OCI-LY1 (cell line): Measurements from ENCODE around the gene USP46.

ENCODE experiments used
- H2AFZ ChIP-seq: fragments of 200-600 bp; sonication (generic), shearing (Covaris generic); 2 replicates; pipeline ENCODE4 v1.6.0; 2014; ENCODE audit warnings: antibody characterized with exemption, mild to moderate bottlenecking, low read length
- H3F3A ChIP-seq: fragments of 200-600 bp; sonication (generic), shearing (Covaris generic); 2 replicates; pipeline ENCODE4 v1.6.0; 2014; ENCODE audit warnings: mild to moderate bottlenecking, antibody characterized with exemption, low read length, moderate library complexity; ENCODE audit not compliant: insufficient read depth
- H3K27ac ChIP-seq: fragments of 200-600 bp; sonication (generic); 2 replicates; pipeline ENCODE4 v1.5.1; 2014; ENCODE audit warnings: low read length, mixed run types, mild to moderate bottlenecking, low read depth; ENCODE audit not compliant: poor library complexity, severe bottlenecking
- H3K27me3 ChIP-seq: fragments of 200-600 bp; sonication (generic); 2 replicates; pipeline ENCODE4 v1.6.0; 2014; ENCODE audit warnings: antibody characterized with exemption, mild to moderate bottlenecking, low read length, moderate library complexity; ENCODE audit not compliant: insufficient read depth
- H3K36me3 ChIP-seq: fragments of 200-600 bp; sonication (generic); 2 replicates; pipeline ENCODE4 v1.6.1; 2014; ENCODE audit warnings: mild to moderate bottlenecking, antibody characterized with exemption, low read length, moderate library complexity, mixed read lengths; ENCODE audit not compliant: insufficient read depth
- H3K4me1 ChIP-seq: fragments of 200-600 bp; sonication (generic); 2 replicates; pipeline ENCODE4 v1.5.1; 2014; ENCODE audit warnings: mild to moderate bottlenecking, low read length, moderate library complexity; ENCODE audit not compliant: insufficient read depth, severe bottlenecking
- H3K4me2 ChIP-seq: fragments of 200-600 bp; sonication (generic), shearing (Covaris generic); 2 replicates; pipeline ENCODE4 v1.6.1; 2014; ENCODE audit warnings: low read length
- H3K4me3 ChIP-seq: fragments of 200-600 bp; sonication (generic); 2 replicates; pipeline ENCODE4 v1.5.1; 2014; ENCODE audit warnings: low read length, low read depth, mild to moderate bottlenecking, mixed read lengths; ENCODE audit not compliant: poor library complexity, severe bottlenecking
- H3K79me2 ChIP-seq: fragments of 200-600 bp; shearing (Covaris generic); 2 replicates; pipeline ENCODE4 v1.6.1; 2016; ENCODE audit warnings: mixed run types, low read length, mixed read lengths; ENCODE audit not compliant: insufficient read depth
- H3K9ac ChIP-seq: fragments of 200-600 bp; sonication (generic), shearing (Covaris generic); 2 replicates; pipeline ENCODE4 v1.6.1; 2014; ENCODE audit warnings: mild to moderate bottlenecking, low read length, mixed read lengths
- H3K9me2 ChIP-seq: fragments of 200-600 bp; sonication (generic), shearing (Covaris generic); 2 replicates; pipeline ENCODE4 v1.6.1; 2014; ENCODE audit warnings: low read depth, mild to moderate bottlenecking, low read length, mixed read lengths
- H3K9me3 ChIP-seq: fragments of 200-600 bp; shearing (Covaris generic); 2 replicates; pipeline ENCODE4 v1.6.1; 2014; ENCODE audit warnings: low read length, mixed read lengths
- H4K20me1 ChIP-seq: fragments of 200-600 bp; sonication (generic), shearing (Covaris generic); 2 replicates; pipeline ENCODE4 v1.6.0; 2016; ENCODE audit warnings: mild to moderate bottlenecking, low read length; ENCODE audit not compliant: insufficient read depth
- EZH2 ChIP-seq: fragments of 200-600 bp; sonication (generic), shearing (Covaris generic); IDR thresholded peaks from 2 replicates; pipeline ENCODE4 v1.8.0; 2017; ENCODE audit warnings: borderline replicate concordance, mixed run types, mild to moderate bottlenecking, antibody characterized with exemption, low read length, moderate library complexity, mixed read lengths
- TF ChIP-seq, protein P1 (sequence below): fragments of 200-600 bp; sonication (generic), shearing (Covaris generic); IDR thresholded peaks from 2 replicates; pipeline ENCODE4 v1.5.1; 2017; ENCODE audit warnings: mild to moderate bottlenecking, antibody characterized with exemption, low read length, moderate library complexity, mixed read lengths

USP46 gene

DNA sequence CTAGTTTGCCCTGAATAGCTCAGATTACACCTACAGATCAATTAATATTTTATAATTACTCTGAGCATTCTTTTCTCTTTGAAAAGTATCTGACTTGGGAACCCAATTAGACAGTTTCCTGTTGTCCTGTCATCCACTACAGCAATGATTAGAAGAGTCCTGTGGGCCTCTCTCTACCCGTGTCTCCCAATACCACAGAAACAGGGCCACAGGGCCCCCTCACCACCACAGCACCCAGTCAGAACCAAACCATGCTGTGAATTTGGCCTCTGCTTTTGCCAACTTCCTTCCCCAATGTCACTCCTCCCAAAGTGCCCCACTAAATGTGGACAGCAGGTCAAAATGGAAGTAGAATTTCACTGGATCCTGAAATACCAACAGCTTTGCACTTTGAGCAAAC lies 10.3 kb downstream of the USP46 start:
- no peak overlapping the region for H3K27ac ChIP-seq
- peaks cover 5% of the 10 kb centered on the region for H3K4me1 ChIP-seq
- H3K79me2 ChIP-seq, result no peaks in the 10 kb centered on the region; the same call in 1 of the 2 replicates
- no peak overlapping the region for H3K4me3 ChIP-seq
- peaks cover 12% of the 10 kb centered on the region; the same call in 1 of the 2 replicates for H3K36me3 ChIP-seq
- no peaks in the 10 kb centered on the region for H3F3A ChIP-seq
- no peaks in the 10 kb centered on the region for H3K9me2 ChIP-seq
- no peaks in the 10 kb centered on the region for H4K20me1 ChIP-seq
- H3K9me3 ChIP-seq, result no peaks in the 10 kb centered on the region
- TF ChIP-seq, protein P1, sequence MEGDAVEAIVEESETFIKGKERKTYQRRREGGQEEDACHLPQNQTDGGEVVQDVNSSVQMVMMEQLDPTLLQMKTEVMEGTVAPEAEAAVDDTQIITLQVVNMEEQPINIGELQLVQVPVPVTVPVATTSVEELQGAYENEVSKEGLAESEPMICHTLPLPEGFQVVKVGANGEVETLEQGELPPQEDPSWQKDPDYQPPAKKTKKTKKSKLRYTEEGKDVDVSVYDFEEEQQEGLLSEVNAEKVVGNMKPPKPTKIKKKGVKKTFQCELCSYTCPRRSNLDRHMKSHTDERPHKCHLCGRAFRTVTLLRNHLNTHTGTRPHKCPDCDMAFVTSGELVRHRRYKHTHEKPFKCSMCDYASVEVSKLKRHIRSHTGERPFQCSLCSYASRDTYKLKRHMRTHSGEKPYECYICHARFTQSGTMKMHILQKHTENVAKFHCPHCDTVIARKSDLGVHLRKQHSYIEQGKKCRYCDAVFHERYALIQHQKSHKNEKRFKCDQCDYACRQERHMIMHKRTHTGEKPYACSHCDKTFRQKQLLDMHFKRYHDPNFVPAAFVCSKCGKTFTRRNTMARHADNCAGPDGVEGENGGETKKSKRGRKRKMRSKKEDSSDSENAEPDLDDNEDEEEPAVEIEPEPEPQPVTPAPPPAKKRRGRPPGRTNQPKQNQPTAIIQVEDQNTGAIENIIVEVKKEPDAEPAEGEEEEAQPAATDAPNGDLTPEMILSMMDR, result no peak
- no peak for TF ChIP-seq EZH2
- H3K4me2 ChIP-seq, result no peak overlapping the region
- no peak overlapping the region for H2AFZ ChIP-seq
- H3K27me3 ChIP-seq, result no peaks in the 10 kb centered on the region
- no peak overlapping the region for H3K9ac ChIP-seq

DNA sequence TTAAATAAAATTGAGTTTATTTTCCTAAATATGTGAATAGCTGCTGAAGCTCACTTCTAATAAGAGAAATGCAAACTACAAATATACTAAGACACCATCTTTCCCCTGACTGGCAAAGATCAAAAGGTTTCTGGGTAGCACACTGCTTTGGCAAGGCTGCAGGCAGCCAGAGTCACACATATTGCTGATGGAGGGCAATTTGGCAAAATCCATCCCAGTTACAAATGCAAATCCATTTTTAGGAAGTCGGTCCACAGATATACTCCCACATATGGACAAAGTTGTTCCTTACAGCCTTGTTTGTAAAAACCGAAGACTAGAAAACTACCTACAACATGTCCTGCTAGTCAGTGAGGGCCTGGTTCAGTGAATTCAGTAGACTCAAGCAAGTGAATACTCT lies 12.4 kb downstream of the USP46 start:
- Histone ChIP-seq H3K79me2 (no peaks in the 10 kb centered on the region; the same call in none of the 2 replicates), H4K20me1 (no peaks in the 10 kb centered on the region)
- TF ChIP-seq EZH2, result no peak
- TF ChIP-seq, protein P1, result no peak

DNA sequence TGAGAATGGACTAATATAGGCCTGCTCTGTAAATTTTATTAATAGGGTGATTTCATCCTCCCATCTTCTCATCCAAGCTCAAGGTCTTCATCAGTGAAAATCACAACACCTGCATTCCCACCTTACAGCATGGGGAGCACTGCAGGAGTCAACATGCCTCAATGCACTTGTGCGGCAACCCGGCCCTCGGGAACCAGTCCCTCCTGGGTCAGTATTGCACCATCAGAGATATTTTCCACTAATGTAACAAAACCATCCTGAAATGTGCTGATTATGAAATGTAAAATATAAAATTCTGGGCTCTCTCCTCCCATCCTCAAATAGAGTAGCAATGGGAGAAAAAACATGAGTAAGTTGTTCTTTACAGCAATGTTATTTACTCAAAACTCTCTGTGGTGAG lies 13.0 kb downstream of the USP46 start:
- no peaks in the 10 kb centered on the region for H3K27me3 ChIP-seq
- no peak overlapping the region for H3K4me2 ChIP-seq
- no peaks in the 10 kb centered on the region for H4K20me1 ChIP-seq
- H3K9ac ChIP-seq, result no peak overlapping the region
- H3K79me2 ChIP-seq, result no peaks in the 10 kb centered on the region; the same call in none of the 2 replicates
- H3K9me2 ChIP-seq, result no peaks in the 10 kb centered on the region
- H3K4me1 ChIP-seq, result peaks cover 5% of the 10 kb centered on the region
- H3K27ac ChIP-seq, result no peak overlapping the region
- TF ChIP-seq EZH2, result no peak
- TF ChIP-seq, protein P1, result no peak
- H3K36me3 ChIP-seq, result peaks cover 7% of the 10 kb centered on the region; the same call in 1 of the 2 replicates
- H3F3A ChIP-seq, result no peaks in the 10 kb centered on the region
- H3K4me3 ChIP-seq, result no peak overlapping the region
- H3K9me3 ChIP-seq, result no peaks in the 10 kb centered on the region
- no peak overlapping the region for H2AFZ ChIP-seq

More for the DNA sequence above, 12.4 kb downstream of the USP46 start:
- no peaks in the 10 kb centered on the region for H3K9me2 ChIP-seq
- no peak overlapping the region for H3K9ac ChIP-seq
- H3K4me1 ChIP-seq, result peaks cover 5% of the 10 kb centered on the region
- no peaks in the 10 kb centered on the region for H3K27me3 ChIP-seq
- no peaks in the 10 kb centered on the region for H3K9me3 ChIP-seq
- no peaks in the 10 kb centered on the region for H3F3A ChIP-seq
- H2AFZ ChIP-seq, result no peak overlapping the region
- H3K27ac ChIP-seq, result no peak overlapping the region
- no peak overlapping the region for H3K4me3 ChIP-seq
- no peak overlapping the region for H3K4me2 ChIP-seq
- peaks cover 7% of the 10 kb centered on the region; the same call in 1 of the 2 replicates for H3K36me3 ChIP-seq
